Lung (tissue), 12 donors: ENCODE measurements around the gene TMEM109. TPM values are rescaled to one million over a fixed set of nuclear protein-coding genes. Genes with fewer than 3 reads are reported as not detected.
A peak's percentile ranks its signal among the peaks of the same experiment; 100 is the strongest.

Source experiments
- ATAC-seq: fragments of 200-7000 bp; cut with Tn5 transposase; one replicate; pipeline ENCODE4 v1.9.1; 2020; ENCODE audit warnings: moderate number of reproducible peaks; ENCODE audit not compliant: insufficient read depth, low FRiP score
- DNase-seq, 3 donors: peaks; one replicate each; pipeline ENCODE4 v3.0.0-alpha.2; 2013 to 2017
- H3K27ac ChIP-seq, 2 donors: one replicate each; pipeline ENCODE4 v1.5.1; 2013; ENCODE audit warnings: mild to moderate bottlenecking in 2 of 2, moderate library complexity in 2 of 2, control low read depth in 1 of 2, inconsistent platforms in 1 of 2, low read depth in 1 of 2, low read length in 1 of 2
- H3K27me3 ChIP-seq, 3 donors: one replicate each; pipeline ENCODE4 v1.5.1; 2013; ENCODE audit warnings: low read length in 2 of 3; ENCODE audit not compliant: control insufficient read depth in 3 of 3, insufficient read depth in 3 of 3
- H3K36me3 ChIP-seq, 4 donors: one replicate each; pipeline ENCODE4 v1.5.1; 2013; ENCODE audit warnings: low read length in 4 of 4, mild to moderate bottlenecking in 1 of 4, moderate library complexity in 1 of 4; ENCODE audit not compliant: control insufficient read depth in 4 of 4, insufficient read depth in 4 of 4
- H3K4me1 ChIP-seq, 5 donors: one replicate each; pipeline ENCODE4 v1.5.1; 2013; ENCODE audit warnings: low read length in 5 of 5, mild to moderate bottlenecking in 2 of 5, moderate library complexity in 1 of 5; ENCODE audit not compliant: control insufficient read depth in 5 of 5, insufficient read depth in 5 of 5
- H3K4me3 ChIP-seq: one replicate; pipeline ENCODE4 v1.5.1; 2013; ENCODE audit warnings: mild to moderate bottlenecking, control low read depth, moderate library complexity
- H3K9ac ChIP-seq, 2 donors: one replicate each; pipeline ENCODE4 v1.5.1; 2013; ENCODE audit warnings: low read length in 2 of 2, control low read depth in 1 of 2; ENCODE audit not compliant: insufficient read depth in 1 of 2
- H3K9me3 ChIP-seq, 4 donors: one replicate each; pipeline ENCODE4 v1.5.1; 2013; ENCODE audit warnings: low read length in 3 of 4, mild to moderate bottlenecking in 1 of 4, moderate library complexity in 1 of 4; ENCODE audit not compliant: control insufficient read depth in 4 of 4, insufficient read depth in 3 of 4
- WGBS, 2 donors: extraction: QIAGEN DNeasy Blood & Tissue Kit; methylation state at CpG; one replicate each; pipeline ENCODE4 v1.1.7; 2013; 5-methylcytosine and 5-hydroxymethylcytosine counted together
- polyA plus RNA-seq, 2 donors: library from polyadenylated mRNA; stranded (reverse); fragments of 200-250 nt; gene quantifications; one replicate each; pipeline ENCODE4 v1.2.1, GENCODE V29; 2013
- total RNA-seq, 2 donors: library from RNA; depleted of rRNA in 1 of 2; stranded (reverse); fragments of >200 nt in 1 of 2; gene quantifications; one replicate each; pipeline ENCODE4 v1.2.1, GENCODE V29; 2014 to 2021
- TF ChIP-seq, protein P1 (sequence below): IDR thresholded peaks from 2 replicates; pipeline ENCODE4 v1.5.1; 2012; ENCODE audit warnings: mild to moderate bottlenecking; ENCODE audit errors: control extremely low read depth, extremely low read depth
- donor health status: control.
- donor health status: control.
- donor health status: Bipolar disorder and iron deficiency.
- donor health status: healthy.
- donor health status: DM: yes; HTN: yes; CAD: no.

The TMEM109 gene
- total and polyA plus RNA-seq, 4 donors: 69.2 to 128 (median 99.3) TPM

DNA sequence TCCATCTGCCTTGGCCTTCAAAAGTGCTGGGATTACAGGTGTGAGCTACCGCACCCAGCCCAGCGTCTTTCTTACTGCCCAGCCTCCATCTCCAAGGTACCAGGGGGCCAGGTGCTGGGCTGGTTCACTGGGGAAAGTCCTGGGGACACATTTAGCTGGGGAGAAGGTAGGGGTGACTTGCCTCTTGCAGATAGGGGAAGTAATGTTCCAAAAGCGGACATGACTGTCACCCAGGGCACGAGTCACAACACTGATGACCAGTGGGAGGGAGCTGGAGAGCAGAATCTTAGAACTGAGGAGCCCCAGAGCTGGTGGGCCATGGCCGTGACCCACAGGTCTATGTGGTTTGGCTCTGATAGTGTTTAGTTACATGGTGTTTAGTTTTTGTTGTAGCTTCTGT is 40.5 kb downstream of the TMEM109 start:
- no peak for DNase-seq

DNA sequence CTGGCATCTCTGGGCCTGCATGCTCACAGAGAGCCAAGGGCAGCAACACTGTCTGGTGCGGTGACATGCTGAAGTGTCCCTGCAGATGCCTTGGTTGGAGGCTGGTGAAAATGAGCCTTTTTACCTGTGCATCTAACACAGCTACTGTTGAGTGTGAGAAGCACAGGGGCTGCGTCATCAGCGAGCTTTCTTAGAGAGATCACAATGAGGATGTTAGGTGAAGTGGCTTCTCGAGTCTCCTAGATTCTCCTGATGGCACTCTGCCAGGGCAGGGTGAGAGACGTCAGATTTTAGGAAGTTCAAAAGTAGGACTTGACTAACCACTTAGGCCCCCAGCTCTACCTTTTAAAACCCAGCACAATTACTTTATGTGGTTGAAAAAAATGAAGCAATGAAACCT is 41.6 kb downstream of the TMEM109 start:
- ATAC-seq: no peak

More for the DNA sequence above, 40.5 kb downstream of the TMEM109 start:
- Histone ChIP-seq H3K36me3 (no peaks in the 10 kb centered on the region), H3K9me3 (no peaks in the 10 kb centered on the region), H3K4me3 (no peak overlapping the region), H3K4me1 (peaks cover 0 to 18% (median 4%) of the 10 kb centered on the region in 5 donors), H3K27ac (peak overlapping the region in 1 of 2 donors; percentile 12), H3K27me3 (peaks cover 0 to 4% (median 0%) of the 10 kb centered on the region in 3 donors), H3K9ac (no peak overlapping the region)
- 64 to 75% methylated on average over 5 of the region's 5 CpGs for WGBS, 2 donors
- no peak for ATAC-seq
- TF ChIP-seq, protein P1, sequence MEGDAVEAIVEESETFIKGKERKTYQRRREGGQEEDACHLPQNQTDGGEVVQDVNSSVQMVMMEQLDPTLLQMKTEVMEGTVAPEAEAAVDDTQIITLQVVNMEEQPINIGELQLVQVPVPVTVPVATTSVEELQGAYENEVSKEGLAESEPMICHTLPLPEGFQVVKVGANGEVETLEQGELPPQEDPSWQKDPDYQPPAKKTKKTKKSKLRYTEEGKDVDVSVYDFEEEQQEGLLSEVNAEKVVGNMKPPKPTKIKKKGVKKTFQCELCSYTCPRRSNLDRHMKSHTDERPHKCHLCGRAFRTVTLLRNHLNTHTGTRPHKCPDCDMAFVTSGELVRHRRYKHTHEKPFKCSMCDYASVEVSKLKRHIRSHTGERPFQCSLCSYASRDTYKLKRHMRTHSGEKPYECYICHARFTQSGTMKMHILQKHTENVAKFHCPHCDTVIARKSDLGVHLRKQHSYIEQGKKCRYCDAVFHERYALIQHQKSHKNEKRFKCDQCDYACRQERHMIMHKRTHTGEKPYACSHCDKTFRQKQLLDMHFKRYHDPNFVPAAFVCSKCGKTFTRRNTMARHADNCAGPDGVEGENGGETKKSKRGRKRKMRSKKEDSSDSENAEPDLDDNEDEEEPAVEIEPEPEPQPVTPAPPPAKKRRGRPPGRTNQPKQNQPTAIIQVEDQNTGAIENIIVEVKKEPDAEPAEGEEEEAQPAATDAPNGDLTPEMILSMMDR: no peak

DNA sequence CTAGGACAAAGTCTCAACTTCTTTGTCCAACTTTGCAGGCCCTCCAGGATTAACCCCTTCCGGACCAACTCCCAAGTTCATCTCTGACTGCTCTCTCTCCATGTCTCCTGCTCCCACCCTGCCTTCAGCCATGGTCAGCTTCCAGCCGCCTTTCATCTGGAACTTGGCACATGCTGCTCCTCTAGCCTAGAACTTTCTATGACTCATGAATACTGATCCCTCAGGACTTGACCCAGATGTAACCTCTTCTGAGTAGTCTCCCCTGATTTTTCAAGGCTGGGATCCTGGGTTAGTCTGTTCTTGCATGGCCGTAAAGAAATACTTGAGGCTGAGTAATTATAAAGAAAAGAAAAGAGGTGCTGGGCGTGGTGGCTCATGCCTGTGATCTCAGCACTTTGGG is 43.2 kb downstream of the TMEM109 start:
- Histone ChIP-seq H3K4me3 (no peak overlapping the region), H3K9me3 (no peaks in the 10 kb centered on the region), H3K27ac (no peak overlapping the region), H3K27me3 (no peaks in the 10 kb centered on the region), H3K4me1 (peaks cover 0 to 6% (median 0%) of the 10 kb centered on the region in 5 donors), H3K9ac (no peak overlapping the region), H3K36me3 (no peaks in the 10 kb centered on the region)
- ATAC-seq: no peak
- 90% methylated on average over 4 of the region's 4 CpGs for WGBS, 2 donors
- TF ChIP-seq, protein P1: no peak
- no peak for DNase-seq

More for the DNA sequence above, 41.6 kb downstream of the TMEM109 start:
- Histone ChIP-seq H3K9me3 (no peaks in the 10 kb centered on the region), H3K4me3 (no peak overlapping the region), H3K27ac (no peak overlapping the region), H3K4me1 (peaks cover 0 to 18% (median 4%) of the 10 kb centered on the region in 5 donors), H3K36me3 (no peaks in the 10 kb centered on the region), H3K27me3 (no peaks in the 10 kb centered on the region), H3K9ac (no peak overlapping the region)
- WGBS, 2 donors: 32 to 39% methylated on average over 5 of the region's 5 CpGs
- DNase-seq: no peak
- TF ChIP-seq, protein P1: no peak

DNA sequence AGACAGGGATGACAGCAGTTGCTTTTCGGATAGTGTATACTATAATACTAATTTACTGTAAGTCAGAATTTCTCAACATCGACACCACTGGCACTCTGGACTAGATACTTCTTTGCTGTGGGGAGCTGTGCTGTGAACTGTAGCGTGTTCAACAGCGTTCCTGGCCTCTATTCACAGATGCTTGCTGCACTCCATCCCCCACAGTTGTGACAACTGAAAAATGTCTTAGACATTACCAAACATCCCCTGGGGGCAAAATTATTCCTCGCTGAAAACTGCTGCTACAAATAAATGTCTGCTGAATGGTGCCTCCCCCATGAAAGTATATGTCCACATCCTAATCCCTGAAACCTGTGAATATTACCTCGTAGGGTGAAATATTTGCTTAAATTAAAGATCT is 45.5 kb downstream of the TMEM109 start:
- no peak overlapping the region for H3K27ac ChIP-seq
- 85% methylated on average over 6 of the region's 6 CpGs for WGBS, 2 donors
- no peaks in the 10 kb centered on the region for H3K36me3 ChIP-seq
- no peak overlapping the region for H3K9ac ChIP-seq
- peaks cover 0 to 1% (median 0%) of the 10 kb centered on the region in 5 donors for H3K4me1 ChIP-seq
- H3K27me3 ChIP-seq: no peaks in the 10 kb centered on the region
- no peak overlapping the region for H3K4me3 ChIP-seq
- DNase-seq (no peak), ATAC-seq (no peak)
- TF ChIP-seq, protein P1: no peak
- no peaks in the 10 kb centered on the region for H3K9me3 ChIP-seq
